ENCODE results near the gene TIMM44.
"Not testable (repeated sequence)": the region's sequence is repeated elsewhere in the genome, so short reads cannot be mapped to it uniquely, and the experiment has no call there.

The TIMM44 gene

GRCh38 chr19:7953060-7953459 lies 9.6 kb upstream of the TIMM44 start:
- DNase-seq (ENCODE audit: low read depth in 2 of 2), result no peak

GRCh38 chr19:7947939-7948338 lies 4.5 kb upstream of the TIMM44 start:
- DNase-seq (ENCODE audit: low read depth in 2 of 2), result no peak

- peak; percentile 85 to 86 for DNase-seq (ENCODE audit: low read depth in 2 of 2)
Measured at GRCh38 chr19:7944177-7944761, 803 bp upstream of the TIMM44 start.

DNA sequence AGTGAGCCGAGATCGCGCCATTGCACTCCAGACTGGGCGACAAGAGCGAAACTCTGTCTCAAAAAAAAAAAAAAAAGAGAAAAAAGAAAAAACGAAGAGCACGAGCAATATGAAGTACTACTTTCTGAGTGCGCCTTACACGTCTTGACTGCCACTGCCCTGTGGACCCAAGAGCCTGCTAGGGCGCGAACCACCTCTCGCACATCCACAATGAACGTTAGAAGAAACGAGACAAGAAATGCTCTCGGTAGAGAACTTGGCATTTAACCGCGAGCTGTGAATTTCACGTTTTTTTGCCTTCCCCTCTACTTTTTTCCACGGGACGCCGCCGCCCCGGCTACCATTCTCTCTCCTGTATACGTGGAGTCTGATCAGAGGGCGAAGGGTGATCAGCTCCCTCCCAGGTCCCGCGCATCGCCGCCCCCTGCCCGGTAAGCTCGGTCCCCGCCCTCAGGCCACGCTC lies 454 bp downstream of the TIMM44 start:
- no peak for DNase-seq (ENCODE audit: low read depth in 2 of 2)

- DNase-seq (ENCODE audit: low read depth in 2 of 2), result no peak
Measured at GRCh38 chr19:7941895-7942596, 1.4 kb downstream of the TIMM44 start.

GRCh38 chr19:7940841-7941240 lies 2.6 kb downstream of the TIMM44 start:
- no peak for DNase-seq (ENCODE audit: low read depth in 2 of 2)

DNA sequence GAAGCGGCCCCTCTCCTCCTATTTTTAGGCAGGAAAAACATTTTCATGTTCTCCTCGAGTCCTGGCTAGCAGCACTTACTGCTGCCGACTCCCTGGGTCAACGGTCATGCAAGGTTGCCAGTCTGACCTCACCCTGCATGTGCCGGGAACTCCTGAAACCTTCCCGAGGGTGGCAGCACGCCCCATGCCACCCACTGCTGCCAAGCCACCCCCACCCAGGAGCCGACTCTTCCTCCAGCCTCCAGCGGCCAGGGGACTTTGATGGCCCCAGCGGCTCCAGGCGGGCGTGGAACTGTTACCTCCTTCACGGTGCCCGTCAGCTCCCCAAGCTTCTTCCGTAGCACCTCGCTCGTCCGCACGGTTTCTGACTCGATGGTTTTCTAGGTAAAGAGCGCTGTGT lies 8.7 kb downstream of the TIMM44 start:
- no peak for DNase-seq (ENCODE audit: low read depth in 2 of 2)

GRCh38 chr19:7933828-7934725 lies 9.4 kb downstream of the TIMM44 start:
- DNase-seq (ENCODE audit: low read depth in 2 of 2), result no peak

- no peak for DNase-seq (ENCODE audit: low read depth in 2 of 2)
Measured at GRCh38 chr19:7933411-7933810, 10.1 kb downstream of the TIMM44 start.

- DNase-seq (ENCODE audit: low read depth in 2 of 2), result no peak
Measured at GRCh38 chr19:7932930-7933300, 10.6 kb downstream of the TIMM44 start.

DNA sequence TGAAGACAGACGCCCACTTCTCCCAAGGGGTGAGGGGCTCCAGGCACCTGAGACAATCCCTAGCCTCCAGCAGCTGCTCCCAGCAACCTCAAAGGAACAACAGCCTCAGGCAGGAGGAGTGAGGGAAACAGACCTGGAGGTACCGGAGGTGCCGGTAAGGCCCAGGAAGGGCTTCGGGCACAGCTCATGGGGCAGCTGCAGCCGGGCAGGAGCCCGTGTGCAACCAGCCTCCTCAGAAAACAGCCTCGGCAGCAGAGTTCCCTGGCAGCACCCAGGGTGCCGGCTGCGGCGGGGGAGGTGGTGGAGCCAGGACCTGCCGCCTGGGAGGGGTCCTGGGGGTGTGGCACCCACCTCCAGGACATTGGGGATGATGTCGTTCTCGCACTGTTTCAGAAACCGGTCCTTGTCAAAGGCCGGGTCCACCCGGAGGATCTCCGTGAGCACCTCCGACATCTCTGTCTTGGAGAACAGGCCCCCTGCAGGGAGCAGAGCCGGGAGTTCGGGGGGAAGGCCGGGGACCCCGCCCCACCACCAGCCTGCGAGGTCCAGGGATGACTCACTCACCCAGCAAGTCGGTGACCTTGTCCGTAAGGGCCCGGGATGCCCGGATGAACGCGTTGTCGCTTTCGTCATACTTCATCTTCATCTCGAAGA lies 11.1 kb downstream of the TIMM44 start:
- no peak for DNase-seq (ENCODE audit: low read depth in 2 of 2)

DNA sequence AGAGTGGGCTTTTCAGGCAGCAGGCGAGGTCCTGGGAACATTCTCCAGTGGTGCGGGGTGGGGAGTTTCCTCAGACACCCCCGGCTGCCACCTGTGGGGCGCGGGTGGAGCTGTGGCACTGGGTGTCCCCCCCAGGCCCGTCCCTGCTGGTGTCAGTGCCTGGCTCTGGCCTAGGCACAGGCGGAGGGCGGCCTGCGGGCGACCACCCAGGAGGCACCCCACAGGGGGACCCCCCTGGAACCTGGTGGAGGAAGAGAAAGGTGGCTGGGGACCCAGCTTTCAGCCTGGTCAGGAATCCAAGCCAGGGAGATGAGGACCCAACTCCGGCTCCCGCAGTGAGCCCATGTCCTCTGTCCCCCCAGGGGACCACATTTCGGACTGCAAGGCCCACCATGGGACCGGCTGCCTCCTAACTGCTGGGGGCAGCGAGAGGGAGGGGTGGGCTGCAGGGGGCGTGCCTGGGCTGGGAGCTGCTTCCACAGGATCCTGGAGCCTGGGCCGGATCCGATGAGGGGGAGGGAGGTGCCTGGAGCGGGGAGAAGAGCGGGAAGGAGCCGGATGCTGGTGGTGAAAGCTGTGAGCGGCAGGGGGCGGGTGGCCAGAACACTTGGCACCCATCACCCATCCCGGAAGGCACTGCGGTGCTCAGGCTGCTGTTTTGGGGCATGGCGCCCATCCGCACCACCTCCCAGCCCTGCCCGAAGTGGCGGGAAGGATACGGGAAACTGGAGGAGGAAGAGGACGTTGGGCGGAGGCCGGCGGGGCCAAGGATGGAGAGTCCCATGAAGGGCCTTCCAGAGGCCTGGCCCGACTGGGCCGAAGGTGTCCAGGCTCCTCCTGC lies 12.0 kb downstream of the TIMM44 start:
- DNase-seq (ENCODE audit: low read depth in 2 of 2), result no peak

DNA sequence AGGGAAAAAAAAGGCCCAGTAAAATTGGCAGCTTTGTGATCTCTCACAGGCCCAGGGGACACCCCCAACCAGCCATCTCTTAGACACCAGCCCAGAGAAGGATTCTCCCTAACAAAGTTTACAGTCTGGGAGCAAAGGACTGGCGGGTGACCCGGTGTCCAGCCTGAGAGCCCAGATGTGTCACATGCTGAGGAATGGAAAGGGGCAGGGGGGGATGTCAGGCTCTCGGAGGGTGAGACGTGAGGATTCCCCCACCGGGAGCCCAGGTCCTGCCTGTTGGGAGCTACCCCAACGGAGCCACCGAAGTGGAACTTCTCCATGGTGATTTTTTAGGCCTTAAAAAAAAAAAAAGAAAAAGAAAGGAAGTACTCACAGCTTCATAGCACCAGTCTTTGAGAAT lies 12.7 kb downstream of the TIMM44 start:
- no peak for DNase-seq (ENCODE audit: low read depth in 2 of 2)

DNA sequence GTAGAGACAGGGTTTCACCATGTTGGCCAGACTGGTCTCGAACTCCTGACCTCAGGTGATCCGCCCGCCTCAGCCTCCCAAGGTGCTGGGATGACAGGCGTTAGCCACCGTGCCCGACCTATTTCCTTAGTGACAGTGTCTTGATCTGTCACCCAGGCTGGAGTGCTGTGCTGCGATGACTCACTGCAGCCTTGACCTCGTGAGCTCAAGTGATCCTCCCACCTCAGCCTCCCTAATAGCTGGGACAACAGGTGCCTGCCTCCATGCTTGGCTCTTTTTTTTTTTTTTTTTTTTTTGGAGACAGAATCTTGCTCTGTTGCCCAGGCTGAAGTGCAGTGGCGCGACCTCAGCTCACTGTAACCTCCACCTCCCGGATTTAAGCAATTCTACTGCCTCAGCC lies 13.4 kb downstream of the TIMM44 start:
- not testable (repeated sequence) for DNase-seq (ENCODE audit: low read depth in 2 of 2)

DNA sequence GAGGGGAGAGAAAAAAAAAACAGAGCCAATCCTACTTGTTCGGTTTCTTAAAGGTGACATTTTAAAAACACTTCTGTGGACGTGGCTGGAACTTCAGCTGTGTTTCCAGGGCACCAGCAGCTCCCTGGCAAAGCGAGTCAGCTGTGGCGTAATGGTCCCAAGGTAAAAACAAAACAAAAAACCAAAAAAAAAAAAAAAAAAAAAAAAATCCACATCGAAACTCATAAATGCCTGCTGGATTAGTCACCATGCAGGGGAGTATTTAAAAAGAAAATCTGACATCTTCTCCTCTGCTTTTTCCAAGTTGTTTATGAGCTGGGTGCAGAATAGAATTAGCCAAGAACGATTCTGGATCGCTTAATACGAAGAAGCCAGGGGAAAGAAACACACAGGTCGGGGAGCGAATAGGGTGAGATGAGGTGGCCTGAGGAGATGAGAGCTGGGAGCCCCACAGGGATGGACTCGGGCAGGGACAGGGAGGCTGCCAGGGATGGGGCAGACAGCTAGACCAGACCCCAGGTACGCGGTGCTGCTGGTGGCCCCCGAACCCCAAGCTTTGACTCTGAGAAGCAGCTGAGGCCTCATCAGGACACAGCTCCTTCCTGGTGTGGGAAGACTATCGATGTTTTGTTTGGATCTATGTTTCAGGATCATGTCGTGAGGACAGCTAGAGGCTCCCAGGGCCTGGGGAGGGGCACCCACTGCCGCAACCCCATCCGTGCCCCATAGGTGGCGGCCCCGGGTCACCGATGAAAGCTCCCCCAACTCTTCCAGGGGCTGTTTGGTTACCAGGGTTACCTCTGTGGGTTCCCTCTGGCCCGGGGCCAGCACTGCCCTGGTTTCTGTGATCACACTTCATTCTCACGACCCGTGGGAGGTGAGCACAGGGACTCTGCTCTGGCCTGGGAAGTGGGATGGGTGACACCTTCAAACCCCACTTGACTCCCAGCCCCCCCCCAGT lies 14.4 kb downstream of the TIMM44 start:
- DNase-seq (ENCODE audit: low read depth in 2 of 2), result peak; percentile 63 to 69

GRCh38 chr19:7928334-7928706 lies 15.1 kb downstream of the TIMM44 start:
- DNase-seq (ENCODE audit: low read depth in 2 of 2), result no peak

- DNase-seq (ENCODE audit: low read depth in 2 of 2), result no peak
Measured at GRCh38 chr19:7927605-7928333, 15.7 kb downstream of the TIMM44 start.

DNA sequence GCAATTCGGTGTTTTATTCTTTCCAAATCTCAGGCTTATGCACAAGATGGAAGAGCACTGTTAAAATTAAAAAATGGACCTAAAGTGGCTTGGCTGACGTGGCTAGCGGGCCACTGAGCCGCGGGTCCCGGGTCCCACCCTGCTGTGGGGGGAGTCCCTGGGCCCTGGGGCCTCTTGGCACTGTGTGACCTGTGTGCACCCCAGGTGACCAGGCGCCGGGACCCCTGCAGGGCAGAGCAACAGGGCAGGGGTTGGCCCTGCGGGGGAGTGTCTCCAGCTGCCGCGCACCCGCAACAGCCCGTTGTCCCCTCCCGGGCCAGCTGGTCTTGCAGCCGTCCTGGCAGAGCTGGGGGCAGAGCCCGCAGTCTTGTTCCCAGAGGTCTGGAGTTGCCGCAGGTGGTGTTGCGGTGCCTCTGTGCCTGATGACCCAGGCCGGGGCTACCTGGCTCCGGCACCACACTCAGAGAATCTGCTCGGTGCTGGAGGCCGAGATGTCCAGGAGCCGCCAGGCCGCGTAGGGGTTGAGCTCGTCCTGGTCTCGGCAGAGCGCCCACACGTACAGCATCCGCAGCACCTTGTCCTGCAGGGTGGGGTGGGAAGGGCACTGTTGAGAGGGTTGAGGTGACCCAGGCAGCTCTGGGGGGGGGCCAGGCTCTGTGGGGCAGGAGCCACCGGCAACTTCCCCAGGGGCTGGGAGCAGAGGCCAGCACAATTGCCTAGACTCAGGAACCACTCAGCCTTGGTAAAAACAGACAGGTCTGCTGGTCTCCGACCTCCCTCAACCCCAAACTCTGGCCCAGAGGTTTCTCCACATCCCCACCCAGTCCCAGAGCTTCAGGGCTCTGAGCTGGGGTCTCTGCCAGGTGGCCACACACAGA lies 16.5 kb downstream of the TIMM44 start:
- no peak for DNase-seq (ENCODE audit: low read depth in 2 of 2)

All from fibroblast of skin of left quadriceps (primary cell).